Mammary epithelial cell (primary cell): ENCODE results near the gene SLC25A13.

Experiments used
- EZH2 ChIP-seq: IDR thresholded peaks from 2 replicates; pipeline ENCODE4 v1.6.1; 2012; ENCODE audit warnings: low read length, inconsistent platforms, borderline replicate concordance
- TF ChIP-seq, protein P1 (sequence below), 2 donors: IDR thresholded peaks in 1 of 2; conservative IDR thresholded peaks in 1 of 2; 2 replicates each; pipeline ENCODE4 v1.5.1; 2011 to 2012; ENCODE audit warnings: inconsistent platforms in 2 of 2, low read length in 2 of 2, mild to moderate bottlenecking in 2 of 2, control low read depth in 1 of 2, low read depth in 1 of 2; ENCODE audit not compliant: insufficient read depth in 1 of 2; ENCODE audit errors: extremely low read depth in 1 of 2

GRCh38 chr7:96337519-96337918, 15.6 kb upstream of the SLC25A13 start:
- TF ChIP-seq, protein P1, sequence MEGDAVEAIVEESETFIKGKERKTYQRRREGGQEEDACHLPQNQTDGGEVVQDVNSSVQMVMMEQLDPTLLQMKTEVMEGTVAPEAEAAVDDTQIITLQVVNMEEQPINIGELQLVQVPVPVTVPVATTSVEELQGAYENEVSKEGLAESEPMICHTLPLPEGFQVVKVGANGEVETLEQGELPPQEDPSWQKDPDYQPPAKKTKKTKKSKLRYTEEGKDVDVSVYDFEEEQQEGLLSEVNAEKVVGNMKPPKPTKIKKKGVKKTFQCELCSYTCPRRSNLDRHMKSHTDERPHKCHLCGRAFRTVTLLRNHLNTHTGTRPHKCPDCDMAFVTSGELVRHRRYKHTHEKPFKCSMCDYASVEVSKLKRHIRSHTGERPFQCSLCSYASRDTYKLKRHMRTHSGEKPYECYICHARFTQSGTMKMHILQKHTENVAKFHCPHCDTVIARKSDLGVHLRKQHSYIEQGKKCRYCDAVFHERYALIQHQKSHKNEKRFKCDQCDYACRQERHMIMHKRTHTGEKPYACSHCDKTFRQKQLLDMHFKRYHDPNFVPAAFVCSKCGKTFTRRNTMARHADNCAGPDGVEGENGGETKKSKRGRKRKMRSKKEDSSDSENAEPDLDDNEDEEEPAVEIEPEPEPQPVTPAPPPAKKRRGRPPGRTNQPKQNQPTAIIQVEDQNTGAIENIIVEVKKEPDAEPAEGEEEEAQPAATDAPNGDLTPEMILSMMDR (conservative IDR thresholded peaks at IDR 0.05 in 1 of 2, IDR thresholded peaks at IDR 0.05 in 1 of 2; ENCODE audit: extremely low read depth in 1 of 2, insufficient read depth in 1 of 2, low read depth in 1 of 2, low read length in 2 of 2) = no peak
- TF ChIP-seq EZH2 = no peak
